Skin epidermis (tissue), 12 donors: ENCODE data around the gene BEND7.

ENCODE experiments used
- H3K27ac ChIP-seq, 21 experiments: fragments of 200-600 bp; sonication (generic) in 11 of 21; one replicate each; pipeline ENCODE4 v1.5.0; 2020; ENCODE audit warnings: mild to moderate bottlenecking in 3 of 21, inconsistent platforms in 2 of 21, moderate library complexity in 2 of 21
- H3K4me3 ChIP-seq, 7 experiments: fragments of 200-600 bp; sonication (generic) in 2 of 7; one replicate each; pipeline ENCODE4 v1.5.0; 2020; ENCODE audit warnings: inconsistent platforms in 2 of 7, mild to moderate bottlenecking in 2 of 7, moderate library complexity in 1 of 7

BEND7 gene

DNA sequence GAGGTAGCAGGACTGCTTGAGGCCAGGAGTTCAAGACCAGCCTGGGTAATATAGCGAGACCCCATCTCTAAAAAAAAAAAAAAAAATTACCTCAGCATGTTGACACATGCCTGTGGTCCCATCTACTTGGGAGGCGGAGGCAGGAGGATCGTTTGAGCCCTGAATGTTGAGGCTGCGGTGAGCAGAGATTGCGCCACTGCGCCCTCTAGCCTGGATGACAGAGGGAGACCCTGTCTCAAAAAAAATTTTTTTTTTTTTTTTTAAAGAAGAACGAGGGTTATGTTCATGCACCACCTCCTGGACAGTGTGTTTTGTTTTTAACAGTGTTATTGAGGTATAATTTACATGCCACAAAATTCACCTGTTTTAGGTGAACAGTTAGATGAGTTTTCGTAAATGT is 129.6 kb downstream of the BEND7 start:
- Histone ChIP-seq H3K27ac (no peak overlapping the region), H3K4me3 (no peak overlapping the region)

DNA sequence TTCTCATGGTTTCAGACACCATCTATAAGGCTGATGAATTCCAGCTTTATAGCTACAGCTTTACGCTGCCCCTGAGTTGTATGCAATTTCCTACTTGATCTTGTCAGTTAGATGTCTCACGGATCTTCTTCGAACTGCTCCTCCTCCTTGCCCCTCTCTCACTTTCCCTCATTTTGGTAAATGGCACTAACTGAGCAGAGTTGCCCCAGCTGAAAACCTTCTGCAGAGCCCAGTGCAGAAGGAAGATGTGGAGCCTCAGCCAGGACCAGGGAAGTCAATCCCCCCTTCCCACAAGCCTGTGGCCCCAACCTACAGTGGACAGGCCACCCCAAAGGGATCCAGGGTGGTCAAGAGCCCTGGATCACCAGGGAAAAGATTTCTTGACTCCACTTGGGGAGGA is 131.8 kb downstream of the BEND7 start:
- Histone ChIP-seq H3K4me3 (no peak overlapping the region), H3K27ac (no peak overlapping the region)

DNA sequence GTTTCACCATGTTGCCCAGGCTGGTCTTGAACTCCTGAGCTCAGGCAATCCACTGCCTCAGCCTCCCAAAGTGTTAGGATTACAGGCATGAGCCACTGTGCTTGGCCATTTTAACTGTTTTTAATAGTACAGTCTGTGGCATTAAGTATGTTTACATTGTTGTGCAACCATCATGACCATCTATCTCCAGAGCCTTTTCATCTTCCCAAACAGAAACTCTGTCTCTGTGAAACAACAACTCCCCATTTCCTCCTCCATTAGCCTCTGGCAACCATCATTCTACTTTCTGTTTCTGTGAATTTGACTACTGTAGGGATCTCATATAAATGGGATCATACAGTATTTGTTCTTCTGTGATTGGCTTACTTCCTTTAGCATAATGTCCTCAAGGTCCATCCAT is 132.4 kb downstream of the BEND7 start:
- Histone ChIP-seq H3K27ac (no peak overlapping the region), H3K4me3 (no peak overlapping the region)

DNA sequence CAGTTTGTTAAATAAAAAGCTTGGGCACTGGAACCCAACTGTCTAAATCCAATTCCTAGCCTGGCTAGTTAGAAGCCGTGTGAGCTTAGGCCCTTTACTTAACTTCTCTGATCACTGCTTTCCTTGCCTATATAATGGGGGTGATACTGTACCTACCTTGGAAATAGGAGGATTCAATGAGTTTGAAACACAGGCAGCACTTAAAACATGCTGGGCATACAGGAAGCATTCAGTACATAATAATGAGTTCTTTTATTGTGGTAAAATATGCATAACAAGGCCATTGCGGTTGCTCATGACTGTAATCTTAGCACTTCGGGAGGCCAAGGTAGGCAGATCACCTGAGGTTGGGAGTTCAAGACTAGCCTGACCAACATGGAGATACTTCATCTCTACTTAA is 133.3 kb downstream of the BEND7 start:
- no peak overlapping the region for H3K27ac ChIP-seq
- H3K4me3 ChIP-seq = no peak overlapping the region

DNA sequence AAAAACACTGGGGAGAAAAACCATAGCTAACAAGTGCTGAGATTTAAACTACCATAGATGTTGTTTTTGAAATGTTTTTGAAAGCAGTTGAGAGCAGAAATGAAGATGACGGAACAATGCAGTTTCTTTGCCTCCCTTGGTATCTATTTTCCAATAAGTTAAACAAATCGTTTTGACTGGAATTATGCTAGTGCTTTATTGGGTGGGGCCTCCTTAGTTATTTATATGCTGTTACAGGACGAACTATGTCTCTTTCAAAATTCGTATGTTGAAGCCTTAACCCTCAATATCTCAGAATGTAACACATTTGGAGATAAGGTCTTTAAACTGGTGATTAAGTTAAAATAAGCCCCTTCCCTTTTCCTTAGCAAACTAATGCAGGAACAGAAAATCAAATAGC is 135.2 kb downstream of the BEND7 start:
- no peak overlapping the region for H3K4me3 ChIP-seq
- H3K27ac ChIP-seq = no peak overlapping the region

DNA sequence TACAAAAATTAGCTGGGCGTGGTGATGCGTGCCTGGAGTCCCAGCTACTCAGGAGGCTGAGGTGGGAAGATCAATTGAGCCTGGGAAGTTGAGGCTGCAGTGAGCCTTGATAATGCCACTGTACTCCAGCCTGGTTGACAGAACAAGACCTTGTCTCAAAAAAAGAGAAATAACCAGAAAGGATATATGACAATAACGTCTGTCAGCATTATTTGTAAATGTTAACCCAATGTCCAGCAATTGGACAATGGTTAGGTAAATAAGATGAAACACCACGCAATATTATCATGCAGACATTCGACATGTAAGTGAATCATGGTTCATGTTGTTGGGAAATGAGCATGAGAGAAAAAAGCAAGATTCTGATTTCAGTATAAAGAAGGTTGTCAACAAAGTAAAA is 136.1 kb downstream of the BEND7 start:
- H3K27ac ChIP-seq = no peak overlapping the region
- H3K4me3 ChIP-seq = no peak overlapping the region
